PFSK-1 (cell line): ENCODE measurements around the gene HAGH.

ENCODE experiments used
- FOXP2 ChIP-seq: optimal IDR thresholded peaks from 2 replicates; pipeline ENCODE3; 2011; ENCODE audit warnings: borderline replicate concordance, control low read depth, inconsistent platforms; ENCODE audit not compliant: insufficient read depth; ENCODE audit errors: extremely low read length, extremely low read depth
- POLR2AphosphoS5 ChIP-seq: IDR thresholded peaks from 2 replicates; pipeline ENCODE4 v1.6.1; 2012; ENCODE audit warnings: low read depth, mild to moderate bottlenecking, control low read depth, low read length, moderate library complexity
- SIN3A ChIP-seq: IDR thresholded peaks from 2 replicates; pipeline ENCODE4 v1.6.1; 2012; ENCODE audit warnings: mild to moderate bottlenecking, low read length, moderate library complexity, borderline replicate concordance; ENCODE audit not compliant: insufficient read depth
- TAF1 ChIP-seq: IDR thresholded peaks from 2 replicates; pipeline ENCODE4 v1.6.1; 2012; ENCODE audit warnings: low read length, control low read depth, borderline replicate concordance; ENCODE audit not compliant: insufficient read depth
- TF ChIP-seq, protein P1 (sequence below), 2 experiments: IDR thresholded peaks; 2 replicates each; pipeline versions ENCODE4 v1.6.1 to v1.8.0; 2011 to 2012; ENCODE audit warnings: low read depth in 2 of 2, low read length in 2 of 2, control low read depth in 1 of 2, inconsistent platforms in 1 of 2, mild to moderate bottlenecking in 1 of 2, moderate library complexity in 1 of 2; ENCODE audit not compliant: insufficient read depth in 1 of 2

Gene HAGH

DNA sequence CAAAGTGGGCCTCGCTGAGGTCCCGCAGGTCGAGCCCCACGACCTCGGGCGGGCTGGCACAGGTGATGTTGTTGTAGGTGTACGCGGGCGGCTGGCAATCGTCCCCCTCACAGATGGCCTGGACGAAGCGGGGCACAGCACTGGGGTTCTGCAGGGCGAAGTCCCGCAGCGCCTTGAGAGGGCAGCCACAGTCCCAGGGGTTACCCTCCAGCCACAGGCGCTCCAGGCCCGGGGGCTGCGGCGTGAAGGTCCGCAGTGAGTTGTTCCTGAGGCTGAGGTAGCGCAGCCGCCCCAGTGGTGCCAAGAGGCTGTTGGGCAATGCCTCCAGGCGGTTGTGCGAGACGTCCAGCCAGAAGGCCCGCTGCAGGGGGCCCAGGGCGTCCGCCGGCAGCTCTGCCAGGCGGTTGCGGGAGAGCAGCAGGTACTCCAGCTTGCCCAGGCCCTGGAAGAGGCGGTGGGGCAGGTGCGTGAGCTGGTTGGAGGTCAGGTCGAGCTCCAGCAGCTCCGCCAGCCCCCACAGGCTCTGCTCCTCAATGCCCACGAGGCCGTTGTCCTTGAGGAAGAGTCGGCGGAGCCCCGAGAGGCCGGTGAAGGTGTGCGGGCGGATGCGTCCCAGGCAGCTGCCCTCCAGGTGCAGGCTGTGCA, 35.9 kb downstream of the HAGH start:
- TF ChIP-seq POLR2AphosphoS5: no peak
- TF ChIP-seq TAF1: no peak
- no peak for TF ChIP-seq SIN3A

DNA sequence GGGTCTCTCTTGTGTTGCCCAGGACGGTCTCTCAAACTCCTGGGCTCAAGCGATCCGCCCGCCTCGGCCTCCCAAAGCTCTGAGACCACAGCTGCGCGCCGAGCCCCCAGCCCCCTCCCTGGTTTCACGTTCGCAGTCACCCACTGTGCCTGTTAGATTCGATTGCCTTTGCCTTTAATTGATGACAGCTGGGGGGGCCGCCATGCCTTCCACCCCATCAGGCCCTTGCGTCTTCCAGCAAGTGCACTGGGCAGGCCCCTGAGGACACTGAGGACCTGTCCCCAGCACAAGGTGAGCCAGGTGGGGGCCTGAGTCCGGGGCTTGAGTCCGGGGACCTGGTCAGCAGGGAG, 36.4 kb downstream of the HAGH start:
- TF ChIP-seq, protein P1, sequence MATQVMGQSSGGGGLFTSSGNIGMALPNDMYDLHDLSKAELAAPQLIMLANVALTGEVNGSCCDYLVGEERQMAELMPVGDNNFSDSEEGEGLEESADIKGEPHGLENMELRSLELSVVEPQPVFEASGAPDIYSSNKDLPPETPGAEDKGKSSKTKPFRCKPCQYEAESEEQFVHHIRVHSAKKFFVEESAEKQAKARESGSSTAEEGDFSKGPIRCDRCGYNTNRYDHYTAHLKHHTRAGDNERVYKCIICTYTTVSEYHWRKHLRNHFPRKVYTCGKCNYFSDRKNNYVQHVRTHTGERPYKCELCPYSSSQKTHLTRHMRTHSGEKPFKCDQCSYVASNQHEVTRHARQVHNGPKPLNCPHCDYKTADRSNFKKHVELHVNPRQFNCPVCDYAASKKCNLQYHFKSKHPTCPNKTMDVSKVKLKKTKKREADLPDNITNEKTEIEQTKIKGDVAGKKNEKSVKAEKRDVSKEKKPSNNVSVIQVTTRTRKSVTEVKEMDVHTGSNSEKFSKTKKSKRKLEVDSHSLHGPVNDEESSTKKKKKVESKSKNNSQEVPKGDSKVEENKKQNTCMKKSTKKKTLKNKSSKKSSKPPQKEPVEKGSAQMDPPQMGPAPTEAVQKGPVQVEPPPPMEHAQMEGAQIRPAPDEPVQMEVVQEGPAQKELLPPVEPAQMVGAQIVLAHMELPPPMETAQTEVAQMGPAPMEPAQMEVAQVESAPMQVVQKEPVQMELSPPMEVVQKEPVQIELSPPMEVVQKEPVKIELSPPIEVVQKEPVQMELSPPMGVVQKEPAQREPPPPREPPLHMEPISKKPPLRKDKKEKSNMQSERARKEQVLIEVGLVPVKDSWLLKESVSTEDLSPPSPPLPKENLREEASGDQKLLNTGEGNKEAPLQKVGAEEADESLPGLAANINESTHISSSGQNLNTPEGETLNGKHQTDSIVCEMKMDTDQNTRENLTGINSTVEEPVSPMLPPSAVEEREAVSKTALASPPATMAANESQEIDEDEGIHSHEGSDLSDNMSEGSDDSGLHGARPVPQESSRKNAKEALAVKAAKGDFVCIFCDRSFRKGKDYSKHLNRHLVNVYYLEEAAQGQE (IDR thresholded peaks at IDR 0.05; ENCODE audit: insufficient read depth in 1 of 2, low read depth in 2 of 2, low read length in 2 of 2): no peak
- no peak for TF ChIP-seq TAF1
- no peak for TF ChIP-seq FOXP2
- TF ChIP-seq POLR2AphosphoS5: no peak
- TF ChIP-seq SIN3A: no peak

DNA sequence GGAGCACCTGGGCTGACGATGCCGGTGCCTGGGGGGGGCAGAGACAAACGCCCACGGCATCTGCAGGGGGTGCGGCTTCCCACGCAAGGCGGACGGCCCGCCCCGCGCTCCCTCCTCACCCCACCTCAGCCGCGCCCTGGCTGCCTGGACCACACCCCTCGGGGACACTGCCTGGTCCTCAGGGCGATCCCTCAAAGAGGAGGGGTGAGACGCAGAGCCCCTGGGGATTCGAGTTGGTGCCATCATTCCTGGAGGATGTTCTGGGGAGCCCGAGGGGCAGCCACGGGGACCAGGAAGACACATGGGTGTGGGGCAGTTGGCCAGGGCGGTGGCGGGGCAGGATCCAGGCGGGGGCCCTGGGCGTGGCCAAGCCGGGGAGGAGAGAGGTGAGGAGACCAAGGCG, 37.0 kb downstream of the HAGH start:
- TF ChIP-seq SIN3A (no peak), TAF1 (no peak), FOXP2 (no peak), POLR2AphosphoS5 (no peak)
- TF ChIP-seq, protein P1 (IDR thresholded peaks at IDR 0.05; ENCODE audit: insufficient read depth in 1 of 2, low read depth in 2 of 2, low read length in 2 of 2): no peak

DNA sequence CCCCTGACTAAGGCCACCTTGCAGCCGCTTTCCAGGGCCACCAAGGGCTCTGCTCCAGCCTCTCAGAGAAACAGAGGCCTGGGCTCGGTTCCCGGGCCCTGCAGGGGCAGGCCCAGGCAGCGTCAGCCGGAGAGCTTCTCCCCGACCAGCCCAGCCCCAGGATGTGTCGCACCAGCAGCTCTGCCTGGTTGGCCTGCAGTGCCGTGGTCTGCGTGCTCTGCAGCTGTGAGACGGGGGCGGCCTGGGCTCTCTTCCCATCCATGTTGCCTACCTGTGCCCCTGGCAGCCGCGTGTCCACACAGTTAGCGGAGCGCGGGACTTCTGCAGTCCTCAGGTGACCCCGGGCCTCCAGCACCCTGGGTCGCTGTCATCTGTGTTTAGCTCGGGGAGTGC, 37.9 kb downstream of the HAGH start:
- no peak for TF ChIP-seq TAF1
- TF ChIP-seq POLR2AphosphoS5: no peak

DNA sequence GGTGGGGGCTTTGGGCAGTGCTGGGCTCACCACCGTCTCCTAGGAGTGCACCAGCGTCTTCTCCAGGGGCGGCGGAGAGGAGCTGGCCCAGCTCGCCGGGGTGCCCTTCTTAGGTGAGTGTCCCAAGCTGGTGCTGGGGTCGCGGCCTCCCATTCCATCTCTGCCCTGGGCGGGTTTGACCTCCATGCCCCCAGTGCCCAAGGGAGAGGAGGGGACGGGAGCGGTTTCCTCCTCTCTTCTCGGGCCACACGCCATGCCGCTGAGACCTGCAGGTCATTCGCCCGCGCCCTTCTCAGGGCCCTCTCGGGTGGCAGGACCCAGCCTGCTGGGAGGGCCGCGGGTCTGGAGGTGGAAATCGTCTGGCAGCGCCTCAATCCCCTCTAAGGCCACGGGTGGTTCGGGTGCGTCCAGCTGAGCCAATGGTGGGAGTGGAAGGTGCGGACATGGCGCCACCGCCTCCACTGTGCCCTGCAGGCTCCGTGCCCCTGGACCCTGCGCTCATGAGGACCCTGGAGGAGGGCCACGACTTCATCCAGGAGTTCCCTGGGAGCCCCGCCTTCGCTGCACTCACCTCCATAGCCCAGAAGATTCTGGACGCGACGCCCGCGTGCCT, 38.4 kb downstream of the HAGH start:
- no peak for TF ChIP-seq POLR2AphosphoS5

DNA sequence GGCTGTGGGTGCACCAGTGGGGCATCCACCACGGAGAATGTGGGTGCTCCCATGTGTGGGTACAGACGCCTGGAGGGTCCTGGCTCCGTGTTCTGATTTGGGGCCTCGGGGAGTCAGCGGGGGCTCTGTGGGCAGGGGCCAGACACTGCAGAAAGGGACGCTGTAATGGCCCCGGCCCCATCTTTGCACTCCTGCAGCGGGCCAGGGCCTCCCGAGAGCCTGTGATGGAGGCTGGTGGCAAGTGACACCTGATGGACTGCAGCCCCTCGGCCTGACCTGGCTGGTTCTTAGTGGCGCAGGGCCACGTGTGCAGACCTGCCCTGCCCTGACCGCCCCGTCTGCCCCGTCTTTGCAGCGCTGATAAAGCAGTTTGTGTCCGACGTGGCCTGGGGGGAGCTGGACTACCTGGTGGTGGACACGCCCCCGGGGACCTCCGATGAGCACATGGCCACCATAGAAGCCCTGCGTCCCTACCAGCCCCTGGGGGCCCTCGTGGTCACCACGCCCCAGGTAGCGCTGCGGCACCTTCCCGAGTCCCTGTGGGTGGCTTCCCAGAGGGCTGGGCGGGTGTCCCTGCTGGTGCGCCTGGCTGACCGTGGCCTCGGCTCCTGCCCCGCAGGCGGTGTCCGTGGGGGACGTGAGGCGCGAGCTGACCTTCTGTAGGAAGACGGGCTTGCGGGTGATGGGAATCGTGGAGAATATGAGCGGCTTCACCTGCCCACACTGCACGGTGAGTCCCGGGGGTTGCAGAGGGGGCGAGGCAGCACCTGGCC, 39.1 kb downstream of the HAGH start:
- TF ChIP-seq TAF1 (no peak), FOXP2 (no peak), SIN3A (no peak), POLR2AphosphoS5 (no peak)
- TF ChIP-seq, protein P1 (IDR thresholded peaks at IDR 0.05; ENCODE audit: insufficient read depth in 1 of 2, low read depth in 2 of 2, low read length in 2 of 2): no peak

DNA sequence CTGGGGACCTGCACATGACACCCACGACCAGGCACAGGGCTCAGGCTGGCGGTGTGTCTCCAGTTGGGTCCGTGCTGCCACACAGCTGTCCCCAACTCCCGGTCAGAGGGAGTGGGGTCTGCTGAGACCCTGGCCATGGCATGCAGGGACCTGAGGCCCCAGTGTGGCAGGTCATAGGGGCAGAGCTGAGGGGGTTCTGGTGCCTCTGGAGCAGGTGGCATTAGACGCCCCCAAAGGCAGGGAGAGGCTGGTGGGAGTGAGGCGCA, 39.6 kb downstream of the HAGH start:
- TF ChIP-seq SIN3A (no peak), POLR2AphosphoS5 (no peak), FOXP2 (no peak), TAF1 (no peak)
- TF ChIP-seq, protein P1 (IDR thresholded peaks at IDR 0.05; ENCODE audit: insufficient read depth in 1 of 2, low read depth in 2 of 2, low read length in 2 of 2): no peak
